ENCODE results near the gene FCHSD2.
A peak's percentile ranks its signal among the peaks of the same experiment; 100 is the strongest.

The FCHSD2 gene

GRCh38 chr11:72962084-72962483, 180.0 kb downstream of the FCHSD2 start:
- no peak for DNase-seq

- no peak for DNase-seq
Measured at GRCh38 chr11:72959998-72960731, 182.0 kb downstream of the FCHSD2 start.

GRCh38 chr11:72958791-72959190, 183.3 kb downstream of the FCHSD2 start:
- DNase-seq, result no peak

GRCh38 chr11:72955466-72955865, 186.7 kb downstream of the FCHSD2 start:
- no peak for DNase-seq

GRCh38 chr11:72954860-72955259, 187.3 kb downstream of the FCHSD2 start:
- no peak for DNase-seq

GRCh38 chr11:72953637-72954036, 188.5 kb downstream of the FCHSD2 start:
- DNase-seq, result no peak

- DNase-seq, result no peak
Measured at GRCh38 chr11:72951888-72952287, 190.2 kb downstream of the FCHSD2 start.

GRCh38 chr11:72951193-72951592, 190.9 kb downstream of the FCHSD2 start:
- no peak for DNase-seq

GRCh38 chr11:72950685-72951084, 191.4 kb downstream of the FCHSD2 start:
- DNase-seq, result no peak

- DNase-seq, result no peak
Measured at GRCh38 chr11:72947229-72947628, 194.9 kb downstream of the FCHSD2 start.

GRCh38 chr11:72943664-72944063, 198.5 kb downstream of the FCHSD2 start:
- DNase-seq, result no peak

GRCh38 chr11:72940417-72940816, 201.7 kb downstream of the FCHSD2 start:
- DNase-seq, result no peak

GRCh38 chr11:72939031-72939430, 203.1 kb downstream of the FCHSD2 start:
- DNase-seq, result no peak

GRCh38 chr11:72937439-72937838, 204.7 kb downstream of the FCHSD2 start:
- no peak for DNase-seq

GRCh38 chr11:72935700-72936099, 206.4 kb downstream of the FCHSD2 start:
- DNase-seq, result no peak

- DNase-seq, result no peak
Measured at GRCh38 chr11:72932132-72932570, 210.0 kb downstream of the FCHSD2 start.

GRCh38 chr11:72930008-72930407, 212.1 kb downstream of the FCHSD2 start:
- peak; percentile 5 for DNase-seq

GRCh38 chr11:72929256-72929655, 212.9 kb downstream of the FCHSD2 start:
- DNase-seq, result no peak

- no peak for DNase-seq
Measured at GRCh38 chr11:72927380-72927779, 214.7 kb downstream of the FCHSD2 start.

- DNase-seq, result no peak
Measured at GRCh38 chr11:72926076-72926475, 216.0 kb downstream of the FCHSD2 start.

GRCh38 chr11:72925656-72926055, 216.5 kb downstream of the FCHSD2 start:
- no peak for DNase-seq

GRCh38 chr11:72924568-72925190, 217.4 kb downstream of the FCHSD2 start:
- DNase-seq, result no peak

- DNase-seq, result no peak
Measured at GRCh38 chr11:72921028-72921716, 220.9 kb downstream of the FCHSD2 start.

GRCh38 chr11:72920001-72920400, 222.1 kb downstream of the FCHSD2 start:
- DNase-seq, result no peak
